ENCODE results near the gene GPR160.

The GPR160 gene

DNA sequence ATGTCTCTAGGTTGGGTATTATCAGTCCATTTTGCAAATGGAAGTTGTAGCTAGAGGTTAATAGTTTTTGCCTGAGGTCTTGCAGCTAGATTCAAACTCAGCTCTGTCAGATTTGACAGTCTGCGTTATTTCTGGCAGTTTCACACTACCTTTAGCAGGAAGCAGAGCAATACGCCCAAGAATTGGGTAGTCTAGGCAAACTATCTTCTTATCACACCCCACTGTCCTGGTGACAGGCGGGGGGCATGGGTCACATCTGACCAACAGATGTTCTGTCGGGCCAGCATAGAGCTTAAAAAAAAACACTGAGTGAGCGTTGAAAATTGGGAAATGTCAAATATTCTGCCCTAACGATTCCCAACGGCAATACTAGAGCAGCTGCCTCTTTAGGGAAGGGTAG lies 5.7 kb downstream of the GPR160 start:
- no peak for DNase-seq (ENCODE audit: low read depth in 2 of 2)
- no peak overlapping the region for H3K4me3 ChIP-seq (replicated peaks in 1 of 2; ENCODE audit: low read depth in 2 of 2, low read length in 2 of 2)
- TF ChIP-seq, protein P1, sequence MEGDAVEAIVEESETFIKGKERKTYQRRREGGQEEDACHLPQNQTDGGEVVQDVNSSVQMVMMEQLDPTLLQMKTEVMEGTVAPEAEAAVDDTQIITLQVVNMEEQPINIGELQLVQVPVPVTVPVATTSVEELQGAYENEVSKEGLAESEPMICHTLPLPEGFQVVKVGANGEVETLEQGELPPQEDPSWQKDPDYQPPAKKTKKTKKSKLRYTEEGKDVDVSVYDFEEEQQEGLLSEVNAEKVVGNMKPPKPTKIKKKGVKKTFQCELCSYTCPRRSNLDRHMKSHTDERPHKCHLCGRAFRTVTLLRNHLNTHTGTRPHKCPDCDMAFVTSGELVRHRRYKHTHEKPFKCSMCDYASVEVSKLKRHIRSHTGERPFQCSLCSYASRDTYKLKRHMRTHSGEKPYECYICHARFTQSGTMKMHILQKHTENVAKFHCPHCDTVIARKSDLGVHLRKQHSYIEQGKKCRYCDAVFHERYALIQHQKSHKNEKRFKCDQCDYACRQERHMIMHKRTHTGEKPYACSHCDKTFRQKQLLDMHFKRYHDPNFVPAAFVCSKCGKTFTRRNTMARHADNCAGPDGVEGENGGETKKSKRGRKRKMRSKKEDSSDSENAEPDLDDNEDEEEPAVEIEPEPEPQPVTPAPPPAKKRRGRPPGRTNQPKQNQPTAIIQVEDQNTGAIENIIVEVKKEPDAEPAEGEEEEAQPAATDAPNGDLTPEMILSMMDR (IDR thresholded peaks at IDR 0.05; ENCODE audit: low read depth, low read length) = no peak

GRCh38 chr3:170044271-170044670 lies 6.5 kb downstream of the GPR160 start:
- no peak for DNase-seq (ENCODE audit: low read depth in 2 of 2)
- H3K4me3 ChIP-seq (replicated peaks in 1 of 2; ENCODE audit: low read depth in 2 of 2, low read length in 2 of 2) = no peak overlapping the region
- TF ChIP-seq, protein P1 (IDR thresholded peaks at IDR 0.05; ENCODE audit: low read depth, low read length) = no peak

GRCh38 chr3:170044795-170045244 lies 7.0 kb downstream of the GPR160 start:
- DNase-seq (ENCODE audit: low read depth in 2 of 2) = no peak

DNA sequence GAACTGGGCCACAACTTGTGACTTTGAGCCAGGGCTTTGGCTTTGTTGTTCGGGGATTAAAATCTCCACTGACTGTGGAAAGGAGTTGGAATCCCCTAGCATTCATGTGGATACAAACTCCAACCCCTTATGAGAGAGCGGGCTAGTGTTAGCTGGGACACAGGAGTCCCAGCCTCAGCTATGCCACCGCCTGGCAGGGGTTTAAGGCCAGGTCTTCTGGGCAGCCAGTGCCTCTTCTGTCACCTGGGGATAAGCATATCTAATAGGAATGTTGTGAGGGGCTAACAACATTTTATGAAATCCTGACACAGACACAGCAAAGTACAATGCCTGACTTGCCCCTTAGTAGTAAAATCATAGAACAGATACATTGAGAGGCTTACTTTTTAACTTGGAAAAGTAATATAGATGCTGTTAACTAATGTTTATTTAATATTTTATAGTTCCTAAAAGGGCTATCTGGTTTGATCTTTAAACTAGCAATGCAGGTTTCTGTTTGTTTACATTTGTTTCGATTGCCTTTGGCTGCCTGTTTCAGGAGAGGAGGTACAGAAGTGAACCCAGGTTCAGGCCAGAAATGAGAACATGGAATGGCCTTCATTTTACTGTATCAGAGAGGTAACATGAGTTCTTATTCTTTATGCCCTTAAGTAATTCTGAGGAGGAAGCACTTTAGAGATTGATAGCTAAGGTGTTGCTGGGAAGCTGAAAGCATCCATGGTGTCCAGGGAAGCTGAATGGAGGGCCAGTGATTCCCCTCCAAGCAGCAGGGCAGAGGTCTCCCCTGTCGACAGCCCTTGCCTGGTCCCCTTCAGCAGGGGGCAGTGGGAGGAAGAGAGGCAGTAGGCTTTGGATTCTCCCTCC lies 8.7 kb downstream of the GPR160 start:
- TF ChIP-seq, protein P1 (IDR thresholded peaks at IDR 0.05; ENCODE audit: low read depth, low read length) = no peak
- no peak overlapping the region for H3K4me3 ChIP-seq (replicated peaks in 1 of 2; ENCODE audit: low read depth in 2 of 2, low read length in 2 of 2)
- no peak for DNase-seq (ENCODE audit: low read depth in 2 of 2)

More at GRCh38 chr3:170044795-170045244, 7.0 kb downstream of the GPR160 start:
- TF ChIP-seq, protein P1 (IDR thresholded peaks at IDR 0.05; ENCODE audit: low read depth, low read length) = no peak
- H3K4me3 ChIP-seq (replicated peaks in 1 of 2; ENCODE audit: low read depth in 2 of 2, low read length in 2 of 2) = no peak overlapping the region

DNA sequence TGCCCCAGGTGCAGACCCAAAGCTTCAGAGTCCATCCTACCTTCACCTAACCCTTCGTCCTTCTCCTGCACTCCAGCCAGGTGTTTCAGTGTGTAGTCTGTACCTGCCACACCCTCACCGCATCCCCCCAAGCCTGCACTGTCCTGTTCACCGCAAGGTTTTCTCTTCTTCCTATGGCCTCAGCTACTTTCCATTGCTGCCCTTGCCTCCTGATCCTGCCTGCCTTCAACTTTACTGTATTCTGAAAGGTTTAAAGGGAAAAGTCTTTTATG lies 9.3 kb downstream of the GPR160 start:
- TF ChIP-seq, protein P1 (IDR thresholded peaks at IDR 0.05; ENCODE audit: low read depth, low read length) = no peak
- DNase-seq (ENCODE audit: low read depth in 2 of 2) = no peak
- no peak overlapping the region for H3K4me3 ChIP-seq (replicated peaks in 1 of 2; ENCODE audit: low read depth in 2 of 2, low read length in 2 of 2)

DNA sequence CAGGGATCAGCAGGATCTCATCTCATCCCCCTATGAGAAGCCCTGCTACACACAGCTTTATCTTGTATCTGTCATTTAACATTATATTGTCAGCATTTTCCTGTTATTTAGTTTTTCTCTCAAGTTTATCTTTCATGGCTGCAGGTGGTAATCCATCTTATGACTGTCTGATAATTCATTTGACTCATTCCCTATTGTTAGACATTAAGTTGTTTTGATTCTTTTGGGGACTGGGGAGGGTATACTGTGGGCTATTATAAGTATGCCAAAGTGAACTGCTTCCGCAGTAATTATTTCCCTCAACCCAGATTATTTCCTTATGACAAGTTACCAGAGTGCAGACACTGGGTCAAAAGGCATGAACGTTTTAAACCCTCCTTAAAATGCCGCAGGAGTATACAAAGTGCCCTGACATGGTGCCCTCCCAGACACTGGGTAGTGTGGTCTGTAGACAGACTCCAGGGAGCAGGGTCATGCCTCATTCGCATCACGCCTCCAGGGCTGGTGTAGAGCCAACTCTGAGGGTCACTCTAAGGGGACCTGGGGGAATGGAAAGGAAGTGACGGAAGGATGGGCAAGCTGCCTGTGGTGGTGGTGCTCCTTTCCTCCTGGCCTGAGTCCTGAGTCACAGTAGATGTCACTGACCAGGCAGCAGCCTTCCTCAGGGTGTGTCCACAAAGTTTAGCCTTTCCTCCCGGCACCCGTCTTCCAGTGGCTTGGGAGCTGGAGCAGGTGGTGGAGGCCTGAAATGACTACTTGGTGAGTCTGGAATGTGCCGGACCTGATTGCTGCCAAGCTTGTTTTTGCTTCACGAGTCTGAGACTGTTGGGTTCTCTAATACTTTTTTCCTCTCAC lies 11.6 kb downstream of the GPR160 start:
- TF ChIP-seq, protein P1 (IDR thresholded peaks at IDR 0.05; ENCODE audit: low read depth, low read length) = no peak
- no peak overlapping the region for H3K4me3 ChIP-seq (replicated peaks in 1 of 2; ENCODE audit: low read depth in 2 of 2, low read length in 2 of 2)
- DNase-seq (ENCODE audit: low read depth in 2 of 2) = peak; percentile 20 to 65

Data from cardiac fibroblast (primary cell).